Activated CD4-positive, alpha-beta T cell treated with anti-CD3 and anti-CD28 coated beads, Interleukin-2, amount 50 U/mL, for 4 hours (primary cell): ENCODE measurements around the gene C8G.

ENCODE experiments used
- DNase-seq, 2 experiments: peaks; one replicate each; pipeline ENCODE4 v3.0.0-alpha.2; 2020

C8G gene

DNA sequence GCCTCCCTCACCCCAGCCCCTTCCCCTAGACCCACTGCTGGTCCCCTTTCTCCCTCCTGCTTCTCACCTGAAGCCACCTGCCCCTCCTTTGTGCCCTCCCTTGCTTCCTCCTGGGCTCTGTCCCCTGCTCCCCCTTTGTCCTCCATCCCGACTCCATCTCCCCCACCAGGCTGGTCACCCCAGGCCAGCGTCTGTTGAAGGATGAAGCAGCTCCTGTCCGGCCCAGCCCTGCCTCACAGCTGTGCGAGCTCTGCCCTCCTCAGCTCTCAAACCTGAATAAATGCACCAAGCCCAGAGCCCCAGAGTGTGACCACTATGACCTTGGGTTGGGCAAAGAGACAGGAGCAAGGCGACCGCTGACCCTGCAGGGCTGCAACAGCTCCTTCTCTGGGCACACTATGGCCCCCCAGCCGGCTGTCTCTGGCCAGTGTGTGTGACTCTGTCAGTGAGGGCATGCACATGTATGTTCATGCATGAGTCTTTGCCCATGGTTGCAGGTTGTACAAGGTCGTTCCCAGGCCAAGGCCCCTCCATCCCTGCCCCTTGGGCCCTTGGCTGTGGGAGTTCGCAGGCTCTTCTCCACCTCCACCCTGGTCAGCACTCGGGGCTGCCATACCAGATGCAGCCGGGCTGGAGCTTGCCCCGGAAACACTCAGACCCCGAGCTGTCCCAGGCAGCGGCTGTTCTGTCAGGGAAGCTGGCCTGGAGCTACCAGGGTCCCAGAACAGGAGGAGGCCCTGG, 10.3 kb downstream of the C8G start:
- DNase-seq = no peak

DNA sequence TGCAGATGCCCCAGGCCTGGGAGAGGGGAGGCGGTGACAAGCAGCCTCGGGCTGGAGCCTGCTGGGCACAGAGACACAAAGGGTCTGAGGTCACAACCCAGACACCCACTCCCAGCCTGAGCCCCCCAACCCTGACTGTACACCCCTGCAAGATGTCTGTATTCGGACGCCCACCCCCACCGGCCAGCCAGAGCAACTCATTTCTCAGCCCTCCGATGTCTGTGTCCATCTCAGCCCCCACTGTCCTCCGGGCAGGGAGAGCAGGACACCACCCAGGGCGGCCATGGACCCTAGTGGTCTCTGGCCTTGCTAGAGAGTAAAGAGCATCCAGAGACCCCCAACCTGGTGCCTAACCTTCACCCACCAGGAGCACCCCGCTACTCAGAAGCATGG, 10.9 kb downstream of the C8G start:
- no peak for DNase-seq

DNA sequence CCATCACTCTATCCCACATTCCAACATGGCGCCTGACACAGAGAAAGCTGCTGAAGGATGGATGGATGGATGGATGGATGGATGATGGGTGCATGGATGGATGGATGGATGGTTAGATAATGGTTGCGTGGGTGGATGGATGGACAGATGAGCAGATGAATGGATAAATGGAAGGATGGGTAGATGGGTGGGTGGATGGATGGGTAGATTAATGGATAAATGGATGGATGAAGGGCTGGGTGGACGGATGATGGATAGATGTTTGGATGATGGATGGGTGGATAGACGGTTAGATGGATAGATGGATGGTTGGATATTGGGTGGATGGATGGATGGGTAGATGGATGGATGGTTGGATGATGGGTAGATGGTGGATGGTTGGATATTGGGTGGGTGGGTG, 11.6 kb downstream of the C8G start:
- no peak for DNase-seq

DNA sequence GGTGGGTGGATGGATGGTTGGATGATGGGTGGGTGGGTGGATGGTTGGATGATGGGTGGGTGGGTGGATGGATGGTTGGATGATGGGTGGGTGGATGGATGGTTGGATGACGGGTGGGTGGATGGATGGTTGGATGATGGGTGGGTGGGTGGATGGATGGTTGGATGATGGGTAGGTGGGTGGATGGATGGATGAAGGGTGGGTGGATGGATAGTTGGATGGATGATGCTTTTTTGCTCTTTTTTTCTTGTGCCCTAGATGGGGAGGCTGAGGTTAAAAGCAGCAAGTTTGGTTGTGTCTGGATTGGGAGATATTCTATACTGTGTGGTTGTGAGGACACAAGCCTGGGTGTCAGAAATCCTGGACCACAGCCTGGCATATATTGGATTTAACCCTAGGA, 12.4 kb downstream of the C8G start:
- DNase-seq = no peak

DNA sequence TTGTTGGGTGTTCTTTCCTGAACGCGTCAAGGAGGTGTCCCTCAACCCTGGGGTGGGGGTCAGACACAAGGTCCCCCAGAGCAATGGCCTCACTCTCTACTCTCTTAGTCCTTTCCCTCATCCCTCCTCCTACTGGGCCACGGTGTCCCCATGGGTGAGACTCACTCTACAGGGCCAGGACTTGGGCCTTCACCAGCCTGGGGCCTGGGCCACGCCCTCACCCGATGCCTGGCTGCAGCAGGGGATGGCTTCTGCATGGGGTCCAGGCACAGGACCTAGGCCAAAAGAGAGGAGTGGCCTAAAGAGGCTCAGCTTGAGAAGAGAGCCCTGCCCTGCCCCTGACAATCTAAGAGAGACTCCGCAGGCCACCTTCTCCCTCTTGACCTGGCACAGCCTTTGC, 12.9 kb downstream of the C8G start:
- DNase-seq = no peak

DNA sequence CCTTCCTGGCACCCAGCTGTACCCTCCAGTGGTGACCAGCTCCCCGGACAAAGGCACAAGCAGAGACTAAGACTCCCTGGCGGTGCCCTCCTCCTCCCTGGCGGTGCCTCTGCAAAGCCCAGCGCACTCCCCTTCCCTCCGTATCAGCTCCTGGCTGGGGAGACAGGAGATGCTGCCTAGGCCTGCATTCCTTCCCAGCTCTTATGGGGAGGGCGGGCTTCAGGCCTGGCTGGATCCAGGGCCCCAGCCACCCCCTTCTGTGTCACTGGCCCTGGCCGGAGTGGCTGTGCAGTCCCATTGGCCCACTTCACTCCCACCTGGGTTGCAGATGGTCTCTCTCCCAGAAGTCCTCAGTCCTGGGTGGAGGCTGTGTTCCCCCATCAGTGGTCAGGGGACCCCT, 13.4 kb downstream of the C8G start:
- no peak for DNase-seq

DNA sequence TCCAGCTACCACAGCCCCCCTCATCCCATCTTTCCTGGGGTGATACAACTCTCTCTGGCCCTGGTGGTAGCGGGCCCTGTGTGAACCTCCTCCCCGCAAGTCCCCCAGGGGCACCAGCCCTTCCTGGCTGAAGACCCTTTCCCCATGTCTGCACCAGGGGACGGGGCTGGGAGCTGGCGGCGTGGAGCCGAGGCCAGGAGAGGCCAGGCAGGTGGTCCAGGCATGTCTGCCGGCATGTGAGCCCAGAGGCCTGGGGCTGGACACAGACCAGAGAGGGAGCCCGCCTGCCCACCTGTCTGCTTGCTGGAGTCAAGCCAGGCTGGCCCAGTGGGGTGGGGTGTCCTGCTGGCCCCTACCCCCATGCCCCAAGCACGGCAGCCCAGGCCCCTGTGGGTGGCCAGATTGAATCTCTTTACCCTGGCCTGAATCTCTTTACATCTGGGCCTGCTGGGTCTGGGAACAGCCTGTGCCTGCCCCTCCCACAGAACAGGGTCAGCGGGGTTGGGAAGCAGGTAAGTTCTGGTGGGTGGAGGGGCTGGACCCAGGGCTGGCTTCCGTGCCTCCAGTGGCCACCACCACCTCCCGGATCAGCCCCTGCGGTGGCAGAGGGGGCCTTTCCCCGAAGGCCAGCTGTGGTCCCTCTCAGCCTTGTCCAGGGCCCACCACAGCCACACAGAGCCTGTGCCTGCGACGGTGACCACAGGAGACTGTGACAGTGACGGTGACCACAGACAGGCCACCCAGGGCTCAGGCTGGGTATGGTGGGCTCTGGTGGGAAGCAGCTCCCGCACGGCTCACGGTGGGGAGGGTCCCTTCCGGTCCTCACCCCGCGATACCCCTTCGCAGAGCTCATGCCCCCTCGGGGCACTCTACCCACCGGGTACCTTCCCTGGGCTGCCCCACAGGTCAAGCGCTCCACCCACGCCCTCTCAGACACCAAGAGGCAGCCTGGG, 14.1 kb downstream of the C8G start:
- DNase-seq = no peak

DNA sequence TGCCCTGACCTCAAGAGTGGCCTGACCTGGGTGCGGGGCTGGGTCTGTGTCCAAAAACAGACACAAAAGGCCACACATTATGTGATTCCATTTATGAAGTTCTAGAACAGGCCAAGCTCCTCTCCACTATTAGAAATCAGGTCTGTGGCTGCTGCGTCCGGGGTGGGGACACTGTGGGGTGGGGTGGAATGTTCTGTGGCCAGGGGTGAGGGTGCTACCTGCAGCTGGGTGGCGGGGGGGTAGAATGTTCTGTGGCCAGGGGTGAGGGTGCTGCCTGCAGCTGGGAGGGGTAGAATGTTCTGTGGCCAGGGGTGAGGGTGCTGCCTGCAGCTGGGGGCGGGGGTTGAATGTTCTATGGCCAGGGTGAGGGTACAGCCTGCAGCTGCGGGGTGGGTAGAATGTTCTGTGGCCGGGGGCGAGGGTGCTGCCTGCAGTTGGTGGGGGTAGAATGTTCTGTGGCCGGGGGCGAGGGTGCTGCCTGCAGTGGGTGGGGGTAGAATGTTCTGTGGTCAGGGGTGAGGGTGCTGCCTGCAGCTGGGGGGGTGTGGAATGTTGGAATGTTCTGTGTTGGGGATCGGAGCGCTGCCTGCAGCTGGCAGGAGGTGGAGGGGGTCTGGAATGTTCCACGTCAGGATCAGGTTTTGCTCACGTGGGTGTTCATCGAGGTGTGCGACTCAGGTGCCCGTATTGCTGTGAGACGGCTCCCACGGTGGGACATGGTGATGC, 15.3 kb downstream of the C8G start:
- DNase-seq = no peak

DNA sequence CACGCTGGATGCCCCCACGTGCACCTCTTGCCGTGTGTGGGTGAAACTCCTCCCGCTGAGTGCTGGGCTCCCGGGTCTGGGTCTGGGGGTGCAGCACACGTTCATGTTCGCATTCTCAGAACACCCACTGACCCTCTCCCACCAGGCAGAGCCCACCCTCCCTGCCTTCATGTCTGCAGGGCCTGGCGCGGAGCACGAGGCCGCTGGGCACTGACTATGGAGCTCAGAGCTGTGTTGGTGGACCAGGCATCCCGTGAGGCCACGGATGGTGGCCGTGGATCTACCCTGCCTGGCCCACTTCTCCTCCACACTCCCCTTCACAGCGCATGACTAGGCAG, 15.9 kb downstream of the C8G start:
- DNase-seq = no peak

DNA sequence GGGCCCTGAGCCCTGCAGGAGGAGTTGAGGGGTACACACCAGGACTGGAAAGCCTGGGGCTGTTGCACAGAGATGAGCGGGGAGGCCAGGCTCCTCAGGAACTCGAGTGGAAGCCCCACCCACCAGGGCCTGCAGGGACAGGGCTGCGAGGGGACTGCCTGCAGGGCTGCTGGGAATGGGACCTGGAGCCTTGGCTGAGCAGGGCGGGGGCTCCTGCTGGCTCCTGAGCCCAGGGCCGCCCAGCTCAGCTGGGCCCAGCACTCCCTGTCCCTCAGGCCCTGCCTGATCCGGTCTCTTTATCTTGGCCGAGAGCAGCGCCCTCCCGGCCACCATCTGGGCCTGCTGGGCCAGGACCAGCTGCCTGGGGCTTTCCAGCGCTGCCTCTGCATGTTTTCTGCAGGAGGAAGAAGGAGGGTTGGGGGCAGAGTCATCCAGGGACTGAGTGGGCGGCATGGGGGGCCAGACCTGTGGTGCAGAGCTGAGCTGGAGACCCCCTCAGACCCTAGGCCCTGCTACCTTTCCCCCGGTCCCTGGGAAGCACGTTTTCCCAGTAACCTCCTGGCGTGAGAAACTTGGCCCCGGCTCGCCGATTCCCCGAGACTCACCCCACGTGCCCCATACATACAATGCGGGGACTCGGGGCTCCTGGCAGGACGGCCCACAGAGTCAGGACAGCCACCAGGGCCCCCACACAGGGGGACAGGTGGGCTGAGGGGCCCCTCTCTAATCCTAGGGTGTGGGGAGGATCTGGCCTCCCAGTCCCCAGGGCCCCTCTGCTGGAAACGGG, 16.4 kb downstream of the C8G start:
- no peak for DNase-seq

DNA sequence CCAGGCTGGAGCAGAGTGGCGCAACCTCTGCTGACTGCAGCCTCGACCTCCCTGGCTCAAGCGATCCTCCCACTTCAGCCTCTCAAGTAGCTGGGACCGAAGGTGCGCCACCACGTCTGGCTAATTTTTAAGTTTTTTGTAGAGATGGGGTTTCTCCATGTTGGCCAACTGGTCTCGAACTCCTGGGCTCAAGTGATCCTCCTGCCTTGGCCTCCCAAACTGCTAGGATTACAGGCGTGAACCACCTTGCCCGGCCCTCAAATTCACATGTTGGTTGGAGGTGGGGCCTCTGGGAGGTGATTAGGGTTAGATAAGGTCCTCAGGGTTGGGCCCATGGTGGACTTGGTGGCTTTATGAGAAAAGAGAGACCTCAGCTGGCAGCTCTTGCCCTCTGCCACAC, 17.1 kb downstream of the C8G start:
- DNase-seq = no peak

DNA sequence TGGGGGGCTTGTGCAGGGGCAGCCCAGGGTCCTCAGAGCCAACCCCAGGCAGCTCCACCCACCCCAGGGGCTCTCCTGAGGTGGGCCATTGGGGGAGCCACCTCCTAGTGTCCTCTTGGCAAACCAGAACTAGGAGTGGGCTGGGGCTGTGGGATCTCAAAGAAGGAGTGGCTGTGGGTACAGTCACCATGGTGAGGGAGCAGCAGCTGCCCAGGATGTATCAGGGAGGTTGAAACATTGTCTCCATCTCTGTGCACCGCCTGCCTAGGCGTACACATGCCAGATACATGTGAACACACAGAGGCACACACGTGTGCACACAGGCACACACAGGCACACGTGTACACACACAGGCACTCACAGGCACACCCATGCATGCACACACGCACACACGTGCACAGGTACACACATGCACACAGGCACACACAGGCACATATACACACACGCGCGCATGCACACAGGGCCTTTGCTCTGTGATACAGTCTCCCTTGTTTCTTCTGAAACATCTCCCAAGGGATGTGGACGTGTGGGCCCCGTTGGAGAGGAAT, 17.7 kb downstream of the C8G start:
- no peak for DNase-seq

DNA sequence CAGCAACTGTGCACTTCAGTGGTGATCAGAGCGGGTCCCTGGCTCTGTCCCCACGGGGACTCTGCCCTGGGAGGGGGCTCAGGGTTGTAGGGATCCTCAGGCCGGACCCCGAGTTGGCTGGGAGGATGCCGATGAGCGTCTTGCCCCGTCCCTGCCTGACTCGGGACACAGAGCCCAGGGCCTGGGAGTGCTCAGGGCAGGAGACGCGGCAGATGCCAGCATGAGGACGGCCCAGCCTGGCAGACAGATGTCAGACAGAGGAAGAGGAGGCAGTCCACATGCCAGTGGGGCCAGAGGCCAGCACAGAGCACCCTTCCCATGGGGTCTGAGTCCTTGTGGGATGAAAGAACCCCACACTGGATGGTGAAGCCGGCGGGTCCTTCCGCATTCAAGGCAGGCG, 18.3 kb downstream of the C8G start:
- DNase-seq = no peak

DNA sequence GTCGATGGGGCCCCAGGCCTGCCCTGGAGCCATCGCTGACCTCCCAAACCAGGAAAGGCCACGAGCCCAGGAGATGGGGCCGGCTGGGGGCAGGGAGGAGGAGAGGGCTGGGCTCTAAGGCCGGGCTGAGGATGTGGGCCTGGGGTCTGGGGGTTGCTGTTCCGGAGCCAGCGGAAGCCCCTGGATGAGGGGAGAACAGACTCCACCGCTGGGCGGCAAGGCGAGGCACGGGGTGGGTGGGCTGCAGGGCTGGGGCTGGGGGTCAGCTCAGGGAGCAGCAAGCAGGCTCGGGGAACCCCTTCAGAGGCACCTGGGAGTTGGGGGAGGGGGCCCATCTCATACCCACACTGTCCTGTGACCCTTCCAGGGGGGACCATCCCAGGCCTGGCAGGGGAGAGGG, 18.7 kb downstream of the C8G start:
- DNase-seq = no peak

DNA sequence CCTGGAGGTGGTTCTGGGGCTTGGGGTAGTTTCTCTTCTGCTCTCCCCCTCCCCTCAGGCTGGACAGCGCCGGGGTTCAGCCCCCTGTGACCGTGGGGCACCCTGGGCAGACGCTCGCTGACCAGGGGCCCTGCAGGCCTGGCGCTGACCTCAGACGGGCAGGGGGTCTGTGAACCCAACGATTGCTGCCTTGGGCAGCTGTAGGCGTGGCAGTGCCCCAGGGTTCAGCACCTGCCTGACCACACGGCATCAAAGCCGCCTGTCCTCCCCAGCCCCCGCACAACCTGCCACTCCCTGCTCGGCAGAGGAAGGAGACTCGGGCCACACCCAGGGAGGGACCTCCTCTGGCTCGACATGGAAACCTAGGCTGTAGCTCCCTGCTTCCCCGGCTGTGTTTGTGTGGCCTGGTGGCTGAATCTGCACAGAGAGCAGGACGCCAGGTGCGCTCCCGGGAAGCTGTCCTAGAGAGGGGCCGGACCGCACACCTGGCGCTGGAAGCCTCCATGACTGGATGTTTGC, 19.2 kb downstream of the C8G start:
- no peak for DNase-seq

DNA sequence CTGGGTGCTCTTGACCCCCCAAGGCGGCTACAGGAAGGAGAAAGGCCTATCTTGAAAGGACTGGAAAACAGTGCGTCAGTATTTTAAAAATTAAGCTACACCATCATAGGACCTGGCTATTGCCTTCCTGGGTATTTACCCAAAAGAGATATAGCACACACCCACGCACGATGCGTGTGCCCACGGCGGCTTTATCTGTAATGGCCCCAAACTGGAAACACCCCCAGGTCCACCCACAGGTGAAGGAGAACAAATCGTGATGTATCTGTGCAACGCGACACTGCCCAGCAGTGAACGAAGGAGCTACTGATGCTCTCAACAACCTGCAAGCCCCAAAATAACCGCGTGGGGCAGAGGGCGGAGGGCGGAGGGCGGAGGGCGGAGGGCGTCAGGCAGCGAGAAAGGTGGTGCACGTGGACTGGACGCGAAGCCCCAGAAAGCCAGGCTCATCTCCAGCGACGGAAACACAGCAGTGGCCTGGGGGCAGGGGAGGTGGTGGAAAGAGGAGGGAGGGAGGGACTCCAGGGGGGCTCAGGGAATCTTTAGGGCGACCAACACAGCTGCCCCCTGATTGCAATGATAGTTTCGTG, 19.9 kb downstream of the C8G start:
- no peak for DNase-seq

DNA sequence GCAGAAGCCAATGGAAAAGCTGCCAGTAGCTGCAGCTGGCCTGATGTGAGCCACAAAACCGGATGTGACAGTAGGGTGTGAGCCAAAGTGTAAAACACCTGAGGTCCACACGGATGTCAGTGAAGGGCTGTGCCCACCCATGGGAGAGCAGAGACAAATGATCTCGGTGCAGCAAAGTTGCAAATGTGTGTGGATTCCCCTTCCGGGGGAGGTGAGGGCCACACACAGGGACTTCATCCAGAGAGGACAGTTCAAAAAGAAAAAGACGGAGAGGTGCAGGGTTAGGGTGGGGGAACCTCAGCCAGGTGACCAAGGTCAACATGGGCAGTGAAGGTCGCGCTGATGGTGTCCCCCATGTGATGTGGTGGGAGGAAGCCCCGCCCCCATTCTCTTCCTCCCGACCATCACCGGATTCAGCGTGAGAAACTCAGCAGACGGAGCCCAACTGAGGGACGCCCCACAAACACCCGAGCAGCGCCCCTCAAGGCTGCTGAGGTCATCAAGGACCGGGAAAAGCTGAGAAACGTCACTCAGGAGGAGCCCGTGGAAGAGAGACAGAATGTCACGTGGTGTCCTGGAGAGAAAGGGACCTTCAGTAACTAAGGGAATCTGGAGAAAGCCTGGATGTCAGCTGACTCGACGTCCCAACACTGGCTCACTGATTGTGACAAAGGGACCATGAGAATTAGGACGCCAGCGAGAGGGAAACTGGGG, 20.9 kb downstream of the C8G start:
- DNase-seq = no peak

DNA sequence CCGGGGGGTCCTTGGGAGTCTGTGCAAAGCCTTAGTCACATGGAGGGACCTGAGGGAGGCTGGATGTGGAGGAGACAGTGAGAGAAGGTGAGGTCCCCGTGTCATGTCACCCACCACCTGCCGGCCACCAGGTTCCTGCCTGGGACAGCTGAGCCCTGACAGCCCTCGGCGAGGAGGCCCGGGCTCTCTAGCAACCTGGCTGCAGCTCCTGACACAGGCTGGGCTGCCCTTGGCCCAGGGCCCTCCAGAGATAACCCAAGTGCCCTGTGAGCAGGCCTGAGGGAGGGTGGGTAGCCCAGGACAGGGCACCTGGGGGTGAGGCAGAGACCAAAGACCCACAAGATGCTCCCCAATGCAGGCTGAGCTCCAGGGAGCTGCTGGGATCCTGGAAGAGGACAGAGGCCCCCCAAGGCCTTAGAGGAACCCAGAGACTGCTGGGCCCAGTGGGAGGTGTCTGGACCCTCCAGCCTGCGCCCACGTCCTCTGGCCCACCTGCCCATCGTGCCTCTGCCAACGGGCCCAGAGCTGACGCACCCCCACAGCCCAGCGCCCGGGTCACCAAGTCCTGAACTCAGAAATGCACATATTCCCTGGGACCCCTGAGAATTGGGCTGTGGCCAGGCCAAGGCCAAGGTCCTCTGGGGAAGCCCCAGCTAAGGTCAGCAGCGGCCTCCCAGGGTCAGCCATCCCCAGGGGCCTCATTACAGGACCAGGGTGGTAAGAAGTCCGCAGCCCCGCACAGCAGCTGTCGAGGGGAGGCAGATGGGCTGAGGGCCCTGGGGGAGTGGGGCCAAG, 23.5 kb downstream of the C8G start:
- no peak for DNase-seq

DNA sequence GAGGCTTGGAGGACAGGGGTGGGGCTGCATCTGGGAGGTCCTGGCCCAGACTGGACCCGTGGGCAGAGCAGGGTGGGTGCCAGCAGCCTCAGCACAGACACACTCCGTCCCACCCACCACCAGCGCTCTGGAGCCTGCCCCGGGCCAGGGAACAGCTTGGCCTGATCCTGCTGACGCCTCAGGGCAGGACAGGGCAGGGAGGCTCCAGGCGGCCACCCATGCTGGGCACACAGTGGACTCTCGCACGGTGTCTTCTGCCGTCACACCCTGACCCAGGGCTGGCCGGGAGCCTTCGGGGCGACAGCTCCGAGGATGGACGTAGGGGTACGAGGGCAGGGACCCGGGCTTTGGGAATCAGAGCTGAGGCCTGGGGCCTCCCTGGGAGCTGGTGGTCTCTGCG, 24.1 kb downstream of the C8G start:
- no peak for DNase-seq

DNA sequence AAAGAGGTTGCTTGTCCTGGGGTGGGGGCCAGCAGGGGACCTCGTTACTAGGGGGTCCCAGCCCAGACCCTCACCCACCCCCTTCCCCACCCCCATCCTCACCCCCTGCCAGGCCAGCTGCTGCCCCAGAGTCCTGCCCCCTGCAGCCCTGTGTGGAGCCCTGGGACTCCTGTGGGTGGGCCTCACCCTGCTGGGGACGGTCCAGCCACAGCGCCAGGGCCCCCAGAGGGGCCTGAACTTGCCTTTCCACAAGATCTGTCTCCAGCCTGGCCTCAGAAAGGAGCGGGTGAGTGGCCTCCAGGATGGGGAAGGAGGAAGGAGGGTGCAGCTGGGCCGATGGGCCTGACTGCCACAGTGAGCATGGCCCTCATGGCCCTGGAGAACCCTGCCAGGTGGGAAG, 24.7 kb downstream of the C8G start:
- DNase-seq = no peak

DNA sequence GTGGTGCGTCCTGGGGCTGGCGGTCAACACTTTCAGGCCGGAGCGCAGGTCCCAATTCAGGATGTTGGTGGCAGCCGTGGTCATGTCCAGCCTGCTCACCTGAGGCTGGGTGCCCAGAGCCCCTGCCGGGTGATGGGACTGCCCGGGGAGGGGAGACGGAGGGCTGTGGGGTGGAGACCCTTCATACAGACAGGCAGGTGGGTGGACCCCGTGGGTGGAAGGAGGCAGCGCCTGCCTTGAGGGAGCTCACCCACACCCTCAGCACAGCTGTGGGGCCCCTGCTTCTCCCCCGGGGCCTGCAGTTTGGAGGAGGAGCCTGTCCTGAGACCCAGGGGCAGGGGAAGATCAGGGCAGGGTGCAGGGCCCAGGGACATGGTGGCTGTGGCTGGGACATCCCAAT, 25.3 kb downstream of the C8G start:
- DNase-seq = no peak
